Osteocyte (in vitro differentiated cells): ENCODE results near the gene ANO7. TPM values are rescaled to one million over a fixed set of nuclear protein-coding genes. Genes with fewer than 3 reads are reported as not detected.

ENCODE experiments used
- DNase-seq: peaks from one replicate; pipeline ENCODE4 v3.0.0; 2021; ENCODE audit warnings: mixed read lengths; ENCODE audit not compliant: unreplicated experiment; ENCODE audit errors: extremely low spot score
- H3K27ac Mint-ChIP-seq: one replicate; pipeline ENCODE4 v1.8.0; 2021; ENCODE audit warnings: mild to moderate bottlenecking, mixed read lengths; ENCODE audit not compliant: unreplicated experiment
- H3K27me3 Mint-ChIP-seq: one replicate; pipeline ENCODE4 v1.8.0; 2021; ENCODE audit warnings: mixed read lengths; ENCODE audit not compliant: unreplicated experiment
- H3K36me3 Mint-ChIP-seq: one replicate; pipeline ENCODE4 v1.8.0; 2021; ENCODE audit warnings: mixed read lengths; ENCODE audit not compliant: unreplicated experiment
- H3K4me1 Mint-ChIP-seq: one replicate; pipeline ENCODE4 v1.8.0; 2021; ENCODE audit warnings: mixed read lengths; ENCODE audit not compliant: unreplicated experiment
- H3K4me3 Mint-ChIP-seq: one replicate; pipeline ENCODE4 v1.8.0; 2021; ENCODE audit warnings: mild to moderate bottlenecking, moderate library complexity, mixed read lengths; ENCODE audit not compliant: unreplicated experiment
- H3K9me3 Mint-ChIP-seq: one replicate; pipeline ENCODE4 v1.8.0; 2021; ENCODE audit warnings: mixed read lengths; ENCODE audit not compliant: unreplicated experiment
- total RNA-seq: library from RNA; stranded (reverse); gene quantifications from 2 replicates; pipeline ENCODE4 v1.2.1, GENCODE V29; 2021
- TF ChIP-seq, protein P1 (sequence below): fragments of 200-600 bp; sonication (generic); IDR thresholded peaks from 2 replicates; pipeline ENCODE4 v1.5.0; 2021; ENCODE audit warnings: antibody characterized with exemption, mild to moderate bottlenecking, moderate library complexity

ANO7 gene
- total RNA-seq, 1 donor from 2014 or later, result 1.3 TPM

- Mint-ChIP-seq H3K36me3 (peaks cover 25% of the 10 kb centered on the region), H3K9me3 (no peaks in the 10 kb centered on the region), H3K4me3 (no peak overlapping the region), H3K27ac (no peak overlapping the region), H3K27me3 (no peaks in the 10 kb centered on the region), H3K4me1 (peaks cover 9% of the 10 kb centered on the region)
- TF ChIP-seq, protein P1, sequence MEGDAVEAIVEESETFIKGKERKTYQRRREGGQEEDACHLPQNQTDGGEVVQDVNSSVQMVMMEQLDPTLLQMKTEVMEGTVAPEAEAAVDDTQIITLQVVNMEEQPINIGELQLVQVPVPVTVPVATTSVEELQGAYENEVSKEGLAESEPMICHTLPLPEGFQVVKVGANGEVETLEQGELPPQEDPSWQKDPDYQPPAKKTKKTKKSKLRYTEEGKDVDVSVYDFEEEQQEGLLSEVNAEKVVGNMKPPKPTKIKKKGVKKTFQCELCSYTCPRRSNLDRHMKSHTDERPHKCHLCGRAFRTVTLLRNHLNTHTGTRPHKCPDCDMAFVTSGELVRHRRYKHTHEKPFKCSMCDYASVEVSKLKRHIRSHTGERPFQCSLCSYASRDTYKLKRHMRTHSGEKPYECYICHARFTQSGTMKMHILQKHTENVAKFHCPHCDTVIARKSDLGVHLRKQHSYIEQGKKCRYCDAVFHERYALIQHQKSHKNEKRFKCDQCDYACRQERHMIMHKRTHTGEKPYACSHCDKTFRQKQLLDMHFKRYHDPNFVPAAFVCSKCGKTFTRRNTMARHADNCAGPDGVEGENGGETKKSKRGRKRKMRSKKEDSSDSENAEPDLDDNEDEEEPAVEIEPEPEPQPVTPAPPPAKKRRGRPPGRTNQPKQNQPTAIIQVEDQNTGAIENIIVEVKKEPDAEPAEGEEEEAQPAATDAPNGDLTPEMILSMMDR, result no peak
- DNase-seq, result no peak
Observed at GRCh38 chr2:241163601-241164118, 24.8 kb upstream of the ANO7 start.

DNA sequence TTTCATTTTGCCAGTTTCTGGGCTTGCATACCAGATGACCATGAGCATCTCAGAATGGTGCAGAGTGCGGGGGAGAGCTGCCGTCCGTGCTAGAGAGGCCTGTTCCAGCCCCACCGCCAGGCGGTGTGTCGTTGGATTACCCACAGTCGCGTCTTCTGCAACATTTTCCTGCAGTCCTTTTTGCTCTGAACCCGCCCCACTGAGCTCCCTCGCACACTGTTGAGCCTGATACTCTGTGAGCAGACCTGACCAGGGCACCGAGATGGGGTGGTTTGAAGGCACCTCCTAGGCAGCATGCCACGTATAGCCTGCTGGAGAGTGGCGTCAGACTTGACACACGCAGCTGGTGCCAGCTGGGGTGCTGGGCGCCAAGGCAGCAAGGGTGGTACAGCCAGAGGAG lies 20.1 kb upstream of the ANO7 start:
- Mint-ChIP-seq H3K27me3 (no peaks in the 10 kb centered on the region), H3K4me3 (no peak overlapping the region), H3K27ac (no peak overlapping the region), H3K9me3 (peaks cover 15% of the 10 kb centered on the region), H3K4me1 (peaks cover under 1% of the 10 kb centered on the region), H3K36me3 (peaks cover 42% of the 10 kb centered on the region)
- no peak for DNase-seq
- TF ChIP-seq, protein P1, result no peak

GRCh38 chr2:241173557-241173956 lies 14.9 kb upstream of the ANO7 start:
- Mint-ChIP-seq H3K36me3 (peaks cover 43% of the 10 kb centered on the region), H3K4me1 (peaks cover 4% of the 10 kb centered on the region), H3K4me3 (no peak overlapping the region), H3K27ac (no peak overlapping the region), H3K27me3 (no peaks in the 10 kb centered on the region), H3K9me3 (peaks cover 15% of the 10 kb centered on the region)
- TF ChIP-seq, protein P1, result no peak
- DNase-seq, result no peak

GRCh38 chr2:241177526-241178334 lies 10.7 kb upstream of the ANO7 start:
- TF ChIP-seq, protein P1, result no peak
- no peak overlapping the region for H3K4me3 Mint-ChIP-seq
- DNase-seq, result no peak
- H3K36me3 Mint-ChIP-seq, result peaks cover 26% of the 10 kb centered on the region
- peaks cover 4% of the 10 kb centered on the region for H3K4me1 Mint-ChIP-seq
- no peak overlapping the region for H3K27ac Mint-ChIP-seq
- H3K27me3 Mint-ChIP-seq, result no peaks in the 10 kb centered on the region
- no peaks in the 10 kb centered on the region for H3K9me3 Mint-ChIP-seq

GRCh38 chr2:241178961-241179360 lies 9.5 kb upstream of the ANO7 start:
- Mint-ChIP-seq H3K27me3 (no peaks in the 10 kb centered on the region), H3K4me1 (no peaks in the 10 kb centered on the region), H3K27ac (no peak overlapping the region), H3K36me3 (peaks cover 25% of the 10 kb centered on the region), H3K9me3 (no peaks in the 10 kb centered on the region), H3K4me3 (no peak overlapping the region)
- no peak for DNase-seq
- TF ChIP-seq, protein P1, result no peak
